GM12801 (cell line): ENCODE data around the gene CHSY1.

Experiments
- TF ChIP-seq, protein P1 (sequence below): IDR thresholded peaks from one replicate; pipeline ENCODE4 v1.5.1; 2011; ENCODE audit warnings: control low read depth; ENCODE audit not compliant: insufficient read length; ENCODE audit errors: extremely low read depth

Gene CHSY1

DNA sequence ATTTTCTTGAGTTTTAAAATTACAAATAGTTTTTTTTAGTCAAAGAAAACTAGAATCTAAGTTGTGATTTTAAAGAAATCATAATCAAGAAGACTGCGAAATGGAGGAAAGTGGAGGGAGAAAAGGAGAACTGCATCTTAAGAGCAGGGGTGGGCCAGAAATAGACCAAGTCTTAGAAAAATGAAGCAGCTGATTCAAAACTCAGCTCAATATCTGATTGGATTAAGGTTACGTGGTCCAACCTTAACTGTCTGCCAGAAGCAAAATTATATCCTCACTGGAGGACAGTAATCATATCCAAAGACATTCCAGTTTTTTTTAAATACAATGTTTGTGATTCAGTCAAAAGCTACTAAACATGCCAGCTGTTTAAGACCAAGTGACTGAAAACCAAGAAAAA, 41.4 kb downstream of the CHSY1 start:
- TF ChIP-seq, protein P1, sequence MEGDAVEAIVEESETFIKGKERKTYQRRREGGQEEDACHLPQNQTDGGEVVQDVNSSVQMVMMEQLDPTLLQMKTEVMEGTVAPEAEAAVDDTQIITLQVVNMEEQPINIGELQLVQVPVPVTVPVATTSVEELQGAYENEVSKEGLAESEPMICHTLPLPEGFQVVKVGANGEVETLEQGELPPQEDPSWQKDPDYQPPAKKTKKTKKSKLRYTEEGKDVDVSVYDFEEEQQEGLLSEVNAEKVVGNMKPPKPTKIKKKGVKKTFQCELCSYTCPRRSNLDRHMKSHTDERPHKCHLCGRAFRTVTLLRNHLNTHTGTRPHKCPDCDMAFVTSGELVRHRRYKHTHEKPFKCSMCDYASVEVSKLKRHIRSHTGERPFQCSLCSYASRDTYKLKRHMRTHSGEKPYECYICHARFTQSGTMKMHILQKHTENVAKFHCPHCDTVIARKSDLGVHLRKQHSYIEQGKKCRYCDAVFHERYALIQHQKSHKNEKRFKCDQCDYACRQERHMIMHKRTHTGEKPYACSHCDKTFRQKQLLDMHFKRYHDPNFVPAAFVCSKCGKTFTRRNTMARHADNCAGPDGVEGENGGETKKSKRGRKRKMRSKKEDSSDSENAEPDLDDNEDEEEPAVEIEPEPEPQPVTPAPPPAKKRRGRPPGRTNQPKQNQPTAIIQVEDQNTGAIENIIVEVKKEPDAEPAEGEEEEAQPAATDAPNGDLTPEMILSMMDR = no peak

DNA sequence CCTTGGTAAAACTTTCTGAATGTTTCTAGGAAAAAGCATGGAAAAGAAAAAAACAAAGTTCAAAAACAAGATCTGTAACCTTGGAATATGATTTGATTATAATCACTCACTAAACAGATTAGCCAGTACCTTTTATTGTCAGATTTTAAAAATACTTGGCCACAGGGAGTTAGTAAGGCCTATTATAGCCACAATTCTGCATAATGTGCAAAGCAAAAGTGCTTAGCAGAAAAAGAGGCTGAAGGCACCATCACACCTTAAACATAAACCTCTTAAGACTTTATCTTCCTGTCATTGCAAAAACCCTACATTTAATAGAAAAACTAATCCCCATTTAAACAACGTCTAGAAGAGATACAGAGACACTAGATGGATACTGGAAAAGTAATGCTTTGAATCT, 41.8 kb downstream of the CHSY1 start:
- TF ChIP-seq, protein P1 = no peak

DNA sequence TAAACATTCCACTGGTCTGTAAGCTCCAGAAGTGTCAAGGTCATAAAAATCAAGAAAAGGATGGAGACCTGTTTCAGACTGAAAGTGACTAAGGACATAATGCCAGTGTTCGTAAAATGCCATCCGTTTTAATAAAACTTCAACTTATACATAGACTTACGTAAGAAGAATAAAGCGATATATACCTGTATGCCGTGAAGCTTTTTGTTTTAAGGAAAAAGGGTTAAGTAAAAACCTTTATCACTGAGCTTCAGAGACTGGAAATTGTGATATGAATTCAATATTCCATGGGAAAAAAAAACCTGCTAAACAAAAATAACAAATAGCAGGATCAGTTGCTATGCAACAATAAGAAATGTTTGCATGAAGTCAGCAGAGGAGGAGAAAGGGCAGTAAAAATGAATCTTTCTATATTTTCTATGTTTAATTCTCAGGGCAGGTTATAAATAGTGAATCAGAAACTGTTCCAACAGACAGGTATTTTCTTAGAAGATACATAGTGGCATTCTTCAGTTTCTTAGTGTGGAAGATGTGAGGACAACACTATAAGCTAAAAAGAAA, 42.5 kb downstream of the CHSY1 start:
- TF ChIP-seq, protein P1 = no peak

DNA sequence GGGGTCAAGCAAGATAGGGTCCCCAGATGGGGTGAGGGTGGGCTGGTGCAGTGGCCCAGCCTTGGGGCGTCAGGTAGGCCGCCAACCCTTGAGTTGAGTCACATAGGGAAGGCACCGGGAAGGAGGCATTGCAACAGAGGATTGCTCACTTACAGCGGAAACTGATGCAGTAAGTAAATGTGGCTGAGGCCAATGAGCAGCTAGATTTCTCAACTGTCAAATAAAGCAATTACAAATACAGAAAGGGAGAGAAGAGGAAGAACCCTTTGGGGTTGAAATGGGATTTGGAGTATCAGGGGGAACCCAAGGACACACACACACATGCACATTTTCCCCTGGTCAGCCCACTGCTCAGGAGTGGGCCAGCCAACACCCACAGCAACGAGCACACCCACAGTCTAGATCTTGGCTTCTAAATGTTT, 44.0 kb downstream of the CHSY1 start:
- TF ChIP-seq, protein P1 = no peak

DNA sequence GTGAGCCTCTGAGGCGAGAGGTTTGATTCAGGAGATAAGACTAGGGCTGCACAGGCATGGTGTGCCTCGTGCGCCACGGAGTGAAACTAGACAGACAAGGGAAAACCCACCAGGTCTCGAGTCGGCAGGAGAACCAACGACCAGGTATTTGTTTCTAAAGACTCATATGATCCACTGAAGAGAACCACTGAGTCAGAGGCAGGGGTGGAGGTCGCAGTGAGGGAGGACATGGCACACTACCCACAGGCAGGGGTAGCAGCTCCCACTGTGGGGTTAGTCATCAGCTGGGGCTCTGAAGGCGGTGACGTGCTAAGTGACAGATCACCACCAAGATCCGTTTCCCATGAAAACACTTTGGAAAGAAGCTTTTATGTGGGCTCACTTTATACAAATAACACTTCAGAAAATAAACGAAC, 45.7 kb downstream of the CHSY1 start:
- TF ChIP-seq, protein P1 = no peak

DNA sequence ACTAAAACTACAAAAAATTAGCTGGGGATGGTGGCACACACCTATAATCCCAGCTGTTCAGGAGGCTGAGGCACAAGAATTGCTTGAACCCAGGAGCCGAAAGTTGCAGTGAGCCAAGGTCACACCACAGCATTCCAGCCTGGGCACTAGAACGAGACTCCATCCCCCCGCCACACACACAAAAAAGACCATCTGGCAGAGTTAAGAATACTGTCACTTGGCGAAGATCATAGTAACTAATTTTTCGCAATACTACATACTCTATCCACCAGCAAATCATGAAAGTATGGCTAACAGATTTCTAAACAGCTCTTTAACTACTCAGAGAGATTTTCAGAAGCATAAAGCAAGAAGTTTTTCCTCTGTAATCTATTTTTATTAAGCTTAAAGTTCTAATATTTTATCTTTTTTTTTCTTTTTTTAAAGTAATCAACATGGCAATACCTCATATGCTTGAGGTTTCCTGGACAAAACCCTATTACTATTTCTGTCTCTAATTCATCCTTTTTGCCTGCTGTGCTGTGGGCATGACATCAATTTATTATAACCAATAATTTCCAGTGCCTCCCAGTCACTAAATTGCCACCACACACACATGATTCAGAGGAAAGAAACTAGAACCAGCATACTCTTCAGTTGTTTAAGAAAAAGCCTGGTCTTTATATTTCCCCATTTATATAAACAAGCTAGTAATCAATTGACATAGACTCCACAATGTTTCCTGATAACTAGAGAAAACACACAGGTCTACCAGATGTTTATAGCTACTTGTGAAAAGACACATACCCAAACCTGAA, 46.9 kb downstream of the CHSY1 start:
- TF ChIP-seq, protein P1 = no peak

DNA sequence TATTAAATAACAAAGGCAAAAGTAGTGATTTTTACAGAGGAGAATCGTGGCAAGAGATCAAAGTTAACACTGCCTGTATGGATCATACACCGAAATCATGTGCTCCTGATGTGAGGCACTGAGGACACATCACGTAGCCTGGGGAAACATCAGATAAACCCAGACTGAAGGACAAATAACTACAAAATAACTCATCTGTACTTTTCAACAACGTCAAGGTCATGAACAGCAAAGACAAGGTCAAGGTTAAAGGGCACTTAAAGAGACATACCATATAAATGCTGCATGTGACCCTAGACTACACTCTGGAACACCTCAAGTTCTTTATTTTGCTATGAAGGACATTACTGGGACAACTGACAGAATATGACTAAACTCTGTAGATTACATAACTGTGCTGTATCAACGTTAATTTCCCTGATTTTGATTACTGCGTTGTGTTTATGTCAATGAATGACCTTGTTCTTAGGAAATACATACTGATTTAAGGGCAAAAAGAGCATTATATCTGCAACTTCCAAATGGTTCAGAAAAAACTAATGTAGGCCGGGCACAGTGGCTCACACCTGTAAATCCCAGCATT, 48.1 kb downstream of the CHSY1 start:
- TF ChIP-seq, protein P1 = no peak
